OCI-LY1 (cell line): ENCODE measurements around the gene C1QTNF5.
A peak's percentile ranks its signal among the peaks of the same experiment; 100 is the strongest.

Experiments
- H2AFZ ChIP-seq: fragments of 200-600 bp; sonication (generic), shearing (Covaris generic); 2 replicates; pipeline ENCODE4 v1.6.0; 2014; ENCODE audit warnings: antibody characterized with exemption, mild to moderate bottlenecking, low read length
- H3F3A ChIP-seq: fragments of 200-600 bp; sonication (generic), shearing (Covaris generic); 2 replicates; pipeline ENCODE4 v1.6.0; 2014; ENCODE audit warnings: mild to moderate bottlenecking, antibody characterized with exemption, low read length, moderate library complexity; ENCODE audit not compliant: insufficient read depth
- H3K27ac ChIP-seq: fragments of 200-600 bp; sonication (generic); 2 replicates; pipeline ENCODE4 v1.5.1; 2014; ENCODE audit warnings: low read length, mixed run types, mild to moderate bottlenecking, low read depth; ENCODE audit not compliant: poor library complexity, severe bottlenecking
- H3K27me3 ChIP-seq: fragments of 200-600 bp; sonication (generic); 2 replicates; pipeline ENCODE4 v1.6.0; 2014; ENCODE audit warnings: antibody characterized with exemption, mild to moderate bottlenecking, low read length, moderate library complexity; ENCODE audit not compliant: insufficient read depth
- H3K36me3 ChIP-seq: fragments of 200-600 bp; sonication (generic); 2 replicates; pipeline ENCODE4 v1.6.1; 2014; ENCODE audit warnings: mild to moderate bottlenecking, antibody characterized with exemption, low read length, moderate library complexity, mixed read lengths; ENCODE audit not compliant: insufficient read depth
- H3K4me1 ChIP-seq: fragments of 200-600 bp; sonication (generic); 2 replicates; pipeline ENCODE4 v1.5.1; 2014; ENCODE audit warnings: mild to moderate bottlenecking, low read length, moderate library complexity; ENCODE audit not compliant: insufficient read depth, severe bottlenecking
- H3K4me2 ChIP-seq: fragments of 200-600 bp; sonication (generic), shearing (Covaris generic); 2 replicates; pipeline ENCODE4 v1.6.1; 2014; ENCODE audit warnings: low read length
- H3K4me3 ChIP-seq: fragments of 200-600 bp; sonication (generic); 2 replicates; pipeline ENCODE4 v1.5.1; 2014; ENCODE audit warnings: low read length, low read depth, mild to moderate bottlenecking, mixed read lengths; ENCODE audit not compliant: poor library complexity, severe bottlenecking
- H3K79me2 ChIP-seq: fragments of 200-600 bp; shearing (Covaris generic); 2 replicates; pipeline ENCODE4 v1.6.1; 2016; ENCODE audit warnings: mixed run types, low read length, mixed read lengths; ENCODE audit not compliant: insufficient read depth
- H3K9ac ChIP-seq: fragments of 200-600 bp; sonication (generic), shearing (Covaris generic); 2 replicates; pipeline ENCODE4 v1.6.1; 2014; ENCODE audit warnings: mild to moderate bottlenecking, low read length, mixed read lengths
- H3K9me2 ChIP-seq: fragments of 200-600 bp; sonication (generic), shearing (Covaris generic); 2 replicates; pipeline ENCODE4 v1.6.1; 2014; ENCODE audit warnings: low read depth, mild to moderate bottlenecking, low read length, mixed read lengths
- H3K9me3 ChIP-seq: fragments of 200-600 bp; shearing (Covaris generic); 2 replicates; pipeline ENCODE4 v1.6.1; 2014; ENCODE audit warnings: low read length, mixed read lengths
- H4K20me1 ChIP-seq: fragments of 200-600 bp; sonication (generic), shearing (Covaris generic); 2 replicates; pipeline ENCODE4 v1.6.0; 2016; ENCODE audit warnings: mild to moderate bottlenecking, low read length; ENCODE audit not compliant: insufficient read depth
- EZH2 ChIP-seq: fragments of 200-600 bp; sonication (generic), shearing (Covaris generic); IDR thresholded peaks from 2 replicates; pipeline ENCODE4 v1.8.0; 2017; ENCODE audit warnings: borderline replicate concordance, mixed run types, mild to moderate bottlenecking, antibody characterized with exemption, low read length, moderate library complexity, mixed read lengths
- TF ChIP-seq, protein P1 (sequence below): fragments of 200-600 bp; sonication (generic), shearing (Covaris generic); IDR thresholded peaks from 2 replicates; pipeline ENCODE4 v1.5.1; 2017; ENCODE audit warnings: mild to moderate bottlenecking, antibody characterized with exemption, low read length, moderate library complexity, mixed read lengths

C1QTNF5 gene

DNA sequence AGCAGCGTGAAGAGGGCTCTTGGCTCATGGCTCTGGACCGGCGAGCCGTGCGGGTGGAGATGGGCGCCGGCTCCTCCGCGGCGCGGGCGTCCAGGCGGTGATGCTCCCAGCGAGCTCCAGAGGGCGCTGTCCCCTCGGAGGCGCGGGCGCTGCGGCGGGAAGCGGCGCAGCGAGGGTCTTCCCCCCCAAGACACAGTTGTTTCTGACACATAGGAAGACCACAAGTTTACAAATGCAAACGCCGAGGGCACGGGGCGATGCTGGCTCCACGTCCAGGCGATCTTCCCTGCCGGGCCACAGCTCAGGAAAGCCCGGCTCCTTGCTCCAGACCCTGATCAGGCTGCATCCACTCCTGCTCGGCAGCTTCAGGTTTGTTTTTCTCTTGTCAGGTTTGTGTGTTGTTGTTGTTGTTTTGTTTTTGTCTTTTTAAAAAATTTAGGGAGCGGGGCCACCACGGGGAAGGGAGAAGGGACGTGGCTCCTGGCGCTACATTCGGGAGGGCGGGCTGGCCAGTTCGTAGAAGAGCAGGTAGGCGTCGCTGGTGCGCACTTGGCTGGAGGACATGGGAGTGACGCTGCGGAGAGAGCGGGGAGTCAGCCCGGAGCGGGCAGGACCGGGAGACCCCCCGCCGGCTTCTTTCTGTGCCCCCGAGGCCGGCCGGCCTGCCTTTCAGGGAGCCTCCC, 15.8 kb upstream of the C1QTNF5 start:
- no peaks in the 10 kb centered on the region for H3F3A ChIP-seq
- no peaks in the 10 kb centered on the region for H3K79me2 ChIP-seq
- H3K36me3 ChIP-seq, result no peaks in the 10 kb centered on the region
- H4K20me1 ChIP-seq, result no peaks in the 10 kb centered on the region
- peak overlapping the region; percentile 98 for H3K27ac ChIP-seq
- peak overlapping the region; percentile 85 for H3K4me2 ChIP-seq
- H3K4me3 ChIP-seq, result peak overlapping the region; percentile 69
- no peak for TF ChIP-seq EZH2
- TF ChIP-seq, protein P1, sequence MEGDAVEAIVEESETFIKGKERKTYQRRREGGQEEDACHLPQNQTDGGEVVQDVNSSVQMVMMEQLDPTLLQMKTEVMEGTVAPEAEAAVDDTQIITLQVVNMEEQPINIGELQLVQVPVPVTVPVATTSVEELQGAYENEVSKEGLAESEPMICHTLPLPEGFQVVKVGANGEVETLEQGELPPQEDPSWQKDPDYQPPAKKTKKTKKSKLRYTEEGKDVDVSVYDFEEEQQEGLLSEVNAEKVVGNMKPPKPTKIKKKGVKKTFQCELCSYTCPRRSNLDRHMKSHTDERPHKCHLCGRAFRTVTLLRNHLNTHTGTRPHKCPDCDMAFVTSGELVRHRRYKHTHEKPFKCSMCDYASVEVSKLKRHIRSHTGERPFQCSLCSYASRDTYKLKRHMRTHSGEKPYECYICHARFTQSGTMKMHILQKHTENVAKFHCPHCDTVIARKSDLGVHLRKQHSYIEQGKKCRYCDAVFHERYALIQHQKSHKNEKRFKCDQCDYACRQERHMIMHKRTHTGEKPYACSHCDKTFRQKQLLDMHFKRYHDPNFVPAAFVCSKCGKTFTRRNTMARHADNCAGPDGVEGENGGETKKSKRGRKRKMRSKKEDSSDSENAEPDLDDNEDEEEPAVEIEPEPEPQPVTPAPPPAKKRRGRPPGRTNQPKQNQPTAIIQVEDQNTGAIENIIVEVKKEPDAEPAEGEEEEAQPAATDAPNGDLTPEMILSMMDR, result peak; percentile 82
- no peaks in the 10 kb centered on the region for H3K9me3 ChIP-seq
- no peaks in the 10 kb centered on the region for H3K27me3 ChIP-seq
- peak overlapping the region; percentile 76 for H2AFZ ChIP-seq
- peaks cover 53% of the 10 kb centered on the region for H3K4me1 ChIP-seq
- H3K9ac ChIP-seq, result peak overlapping the region; percentile 80
- no peaks in the 10 kb centered on the region for H3K9me2 ChIP-seq

DNA sequence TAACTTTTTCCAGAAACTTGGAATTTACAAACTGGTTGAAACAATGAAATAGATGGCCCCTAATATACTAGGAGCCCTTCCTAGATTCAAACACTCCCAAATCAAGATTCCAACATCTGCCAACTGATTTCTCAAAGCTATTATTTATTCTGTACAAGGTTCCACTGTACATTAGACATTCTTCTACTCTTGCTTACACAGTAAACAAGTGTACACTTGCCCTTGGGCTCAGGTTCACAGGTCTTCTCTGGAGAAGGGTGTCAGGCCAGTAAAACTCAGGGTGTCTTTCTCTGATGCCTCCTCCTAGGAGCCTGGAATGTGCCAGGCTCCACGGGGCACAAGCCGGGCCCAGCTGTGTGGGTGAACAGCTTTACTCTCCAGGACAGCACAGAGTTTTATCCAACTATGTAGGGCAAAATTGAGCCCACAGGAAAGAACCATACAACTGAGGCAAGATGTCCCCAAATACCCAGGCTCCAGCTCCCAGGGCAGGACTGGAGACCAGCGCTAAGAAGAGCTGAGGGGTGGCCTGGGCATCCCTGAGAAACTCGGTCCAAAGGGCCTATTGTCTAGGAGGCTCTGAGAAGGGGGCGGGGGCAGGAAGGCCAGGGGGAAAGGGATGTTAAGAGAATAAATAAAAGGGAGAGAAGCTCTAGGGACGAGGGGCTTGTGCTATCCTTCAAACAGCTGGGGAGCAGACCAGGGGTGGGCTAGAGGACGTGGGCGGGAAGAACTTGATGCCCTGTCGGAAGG, 14.6 kb upstream of the C1QTNF5 start:
- Histone ChIP-seq H3K9me3 (no peaks in the 10 kb centered on the region), H2AFZ (no peak overlapping the region), H3K79me2 (no peaks in the 10 kb centered on the region), H3F3A (no peaks in the 10 kb centered on the region), H3K27me3 (no peaks in the 10 kb centered on the region), H3K9me2 (no peaks in the 10 kb centered on the region), H3K4me3 (no peak overlapping the region), H3K36me3 (no peaks in the 10 kb centered on the region), H3K4me2 (no peak overlapping the region), H3K9ac (no peak overlapping the region), H4K20me1 (no peaks in the 10 kb centered on the region), H3K4me1 (peaks cover 41% of the 10 kb centered on the region), H3K27ac (no peak overlapping the region)
- no peak for TF ChIP-seq EZH2
- TF ChIP-seq, protein P1, result no peak

DNA sequence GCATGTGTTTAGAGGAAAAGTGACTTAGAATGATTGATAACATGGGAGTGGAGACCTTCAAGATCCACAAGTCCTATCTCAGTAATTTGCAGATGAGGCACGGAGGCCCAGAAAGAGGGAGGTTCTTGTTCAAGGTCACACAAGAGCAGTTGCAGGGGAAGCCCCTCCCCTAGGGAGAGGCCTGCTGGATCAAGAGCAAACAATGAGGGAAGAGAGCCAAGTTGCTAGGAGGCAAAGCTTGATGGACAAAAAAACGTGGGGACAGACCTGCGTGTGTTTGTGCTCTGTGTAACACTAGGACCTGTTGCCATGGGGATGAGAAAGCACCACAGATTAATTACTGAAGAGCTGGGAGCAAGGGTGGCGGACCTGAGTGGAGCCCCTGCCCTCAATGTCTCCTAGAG, 12.2 kb upstream of the C1QTNF5 start:
- TF ChIP-seq, protein P1, result no peak
- no peak for TF ChIP-seq EZH2
- Histone ChIP-seq H3K4me1 (peaks cover 16% of the 10 kb centered on the region), H3K9ac (no peak overlapping the region), H3K9me3 (no peaks in the 10 kb centered on the region), H4K20me1 (no peaks in the 10 kb centered on the region), H3K4me2 (no peak overlapping the region), H3K79me2 (no peaks in the 10 kb centered on the region), H3K9me2 (no peaks in the 10 kb centered on the region), H3K4me3 (no peak overlapping the region), H3K27me3 (no peaks in the 10 kb centered on the region), H2AFZ (no peak overlapping the region), H3K36me3 (no peaks in the 10 kb centered on the region), H3F3A (no peaks in the 10 kb centered on the region), H3K27ac (no peak overlapping the region)
